Thoracic aorta (tissue), 2 donors: ENCODE measurements around the gene SLC6A12. TPM values are rescaled to one million over a fixed set of nuclear protein-coding genes. Genes with fewer than 3 reads are reported as not detected.

Experiments used
- ATAC-seq: fragments of 150-250 bp; one replicate; pipeline ENCODE4 v1.8.0; 2017; ENCODE audit warnings: low read depth; ENCODE audit not compliant: insufficient number of reproducible peaks, low FRiP score
- DNase-seq: peaks from one replicate; pipeline ENCODE4 v3.0.0-alpha.2; 2020; ENCODE audit warnings: low spot score
- H3K27ac ChIP-seq, 2 donors: fragments of 200-600 bp; sonication (generic); 1 replicate in 1 of 2; 2 replicates in 1 of 2; pipeline ENCODE4 v1.5.1; 2016; ENCODE audit warnings: mild to moderate bottlenecking in 2 of 2, moderate library complexity in 2 of 2
- H3K27me3 ChIP-seq: fragments of 200-600 bp; sonication (generic); replicated peaks from 2 replicates; pipeline ENCODE4 v1.6.0; 2016; ENCODE audit warnings: mild to moderate bottlenecking; ENCODE audit not compliant: insufficient read depth
- H3K36me3 ChIP-seq: fragments of 200-600 bp; sonication (generic); one replicate; pipeline ENCODE4 v1.5.1; 2016
- H3K4me1 ChIP-seq, 2 donors: fragments of 200-600 bp; sonication (generic); 1 replicate in 1 of 2; 2 replicates in 1 of 2; pipeline versions ENCODE4 v1.5.1 to v1.6.0; 2016; ENCODE audit warnings: low read depth in 2 of 2, mild to moderate bottlenecking in 1 of 2; ENCODE audit not compliant: control insufficient read depth in 1 of 2
- H3K4me3 ChIP-seq: fragments of 200-600 bp; sonication (generic); 2 replicates; pipeline ENCODE4 v1.5.1; 2016; ENCODE audit warnings: mild to moderate bottlenecking
- H3K9me3 ChIP-seq: fragments of 200-600 bp; sonication (generic); 2 replicates; pipeline ENCODE4 v1.5.1; 2016
- CTCF ChIP-seq: fragments of 200-600 bp; sonication (generic); IDR thresholded peaks from one replicate; pipeline ENCODE4 v1.5.1; 2019; ENCODE audit warnings: antibody characterized with exemption
- total RNA-seq, 2 donors: library from RNA; depleted of rRNA; stranded (reverse); fragments of >200 nt; gene quantifications; one replicate each; pipeline versions ENCODE4 v1.1.0 to v1.2.3, GENCODE V29; 2016

SLC6A12 gene
- total RNA-seq, 2 donors from 2014 or later = 1.2 to 1.8 TPM

- Histone ChIP-seq H3K9me3 (no peaks in the 10 kb centered on the region), H3K4me3 (no peak overlapping the region), H3K36me3 (no peaks in the 10 kb centered on the region), H3K27ac (no peak overlapping the region), H3K27me3 (no peaks in the 10 kb centered on the region), H3K4me1 (no peaks in the 10 kb centered on the region)
- DNase-seq = no peak
- ATAC-seq = no peak
- TF ChIP-seq CTCF = no peak
Observed at GRCh38 chr12:257521-258321, 43.8 kb upstream of the SLC6A12 start.

GRCh38 chr12:256958-257357, 43.0 kb upstream of the SLC6A12 start:
- no peak for TF ChIP-seq CTCF
- Histone ChIP-seq H3K9me3 (no peaks in the 10 kb centered on the region), H3K36me3 (no peaks in the 10 kb centered on the region), H3K4me1 (no peaks in the 10 kb centered on the region), H3K27ac (no peak overlapping the region), H3K27me3 (no peaks in the 10 kb centered on the region), H3K4me3 (no peak overlapping the region)
- no peak for ATAC-seq
- DNase-seq = no peak

GRCh38 chr12:256225-256624, 42.3 kb upstream of the SLC6A12 start:
- Histone ChIP-seq H3K9me3 (no peaks in the 10 kb centered on the region), H3K27me3 (no peaks in the 10 kb centered on the region), H3K36me3 (no peaks in the 10 kb centered on the region), H3K4me1 (no peaks in the 10 kb centered on the region), H3K27ac (no peak overlapping the region), H3K4me3 (no peak overlapping the region)
- no peak for TF ChIP-seq CTCF
- no peak for DNase-seq
- no peak for ATAC-seq

GRCh38 chr12:254912-255311, 41.0 kb upstream of the SLC6A12 start:
- no peaks in the 10 kb centered on the region for H3K36me3 ChIP-seq
- ATAC-seq = no peak
- no peak for DNase-seq
- no peaks in the 10 kb centered on the region for H3K9me3 ChIP-seq
- no peak for TF ChIP-seq CTCF
- H3K27ac ChIP-seq = no peak overlapping the region
- no peaks in the 10 kb centered on the region for H3K27me3 ChIP-seq
- H3K4me1 ChIP-seq = no peaks in the 10 kb centered on the region
- no peak overlapping the region for H3K4me3 ChIP-seq

- Histone ChIP-seq H3K4me1 (no peaks in the 10 kb centered on the region), H3K36me3 (no peaks in the 10 kb centered on the region), H3K9me3 (no peaks in the 10 kb centered on the region), H3K4me3 (no peak overlapping the region), H3K27ac (no peak overlapping the region), H3K27me3 (no peaks in the 10 kb centered on the region)
- DNase-seq (no peak), ATAC-seq (no peak)
- TF ChIP-seq CTCF = no peak
Observed at GRCh38 chr12:254039-254438, 40.1 kb upstream of the SLC6A12 start.
